Ascending aorta (tissue), 2 donors: ENCODE results near the gene FBXW10. TPM values are rescaled to one million over a fixed set of nuclear protein-coding genes. Genes with fewer than 3 reads are reported as not detected.
"Not testable (repeated sequence)": the region's sequence is repeated elsewhere in the genome, so short reads cannot be mapped to it uniquely, and the experiment has no call there.

ENCODE experiments used
- DNase-seq, 2 donors: peaks; one replicate each; pipeline ENCODE4 v3.0.0-alpha.2; 2019; ENCODE audit warnings: low spot score in 2 of 2
- H3K27ac ChIP-seq, 2 donors: fragments of 200-600 bp; sonication (generic); one replicate each; pipeline ENCODE4 v1.5.1; 2016 to 2017; ENCODE audit warnings: mild to moderate bottlenecking in 1 of 2
- H3K27me3 ChIP-seq: fragments of 200-600 bp; sonication (generic); one replicate; pipeline ENCODE4 v1.5.1; 2017
- H3K36me3 ChIP-seq, 2 donors: fragments of 200-600 bp; sonication (generic); one replicate each; pipeline ENCODE4 v1.5.1; 2016
- H3K4me1 ChIP-seq, 2 donors: fragments of 200-600 bp; sonication (generic); one replicate each; pipeline ENCODE4 v1.5.1; 2016 to 2017; ENCODE audit warnings: mild to moderate bottlenecking in 1 of 2
- H3K4me3 ChIP-seq, 2 donors: fragments of 200-600 bp; sonication (generic); one replicate each; pipeline ENCODE4 v1.5.1; 2016 to 2017; ENCODE audit warnings: mild to moderate bottlenecking in 1 of 2
- H3K9me3 ChIP-seq, 2 donors: fragments of 200-600 bp; sonication (generic); one replicate each; pipeline ENCODE4 v1.5.1; 2016
- intact Hi-C: fragments of 100-400 bp; cut with DNase I; formaldehyde crosslinking; loops from one replicate; pipeline ENCODE4 v1.15.1; 2023
- total RNA-seq: library from RNA; depleted of rRNA; stranded (reverse); fragments of >200 nt; gene quantifications from one replicate; pipeline ENCODE4 v1.1.0, GENCODE V29; 2016

FBXW10 gene
- total RNA-seq, 1 donor from 2014 or later = not detected

DNA sequence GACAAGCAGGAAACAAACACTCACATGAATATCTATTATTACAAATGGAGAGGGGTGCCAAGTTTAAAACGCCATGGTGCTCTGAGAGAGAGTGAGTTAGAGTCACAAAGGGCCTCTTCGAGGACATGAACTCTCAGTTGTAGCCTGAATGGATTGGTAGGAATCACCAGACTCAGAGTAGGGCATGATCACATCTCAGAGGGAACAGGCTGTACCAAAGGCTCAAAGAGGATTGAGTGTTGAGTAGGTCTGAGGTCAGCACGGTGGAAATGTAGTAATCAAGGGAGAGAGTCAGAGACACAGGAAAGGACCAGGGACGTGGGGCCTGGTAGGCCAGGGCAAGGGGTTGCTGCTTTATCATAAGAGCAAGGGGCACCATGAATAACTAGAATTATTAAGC, 10.5 kb upstream of the FBXW10 start:
- H3K27ac ChIP-seq, H3K4me3 ChIP-seq, intact Hi-C loops, H3K27me3 ChIP-seq, H3K9me3 ChIP-seq, H3K4me1 ChIP-seq, DNase-seq, H3K36me3 ChIP-seq: not testable (repeated sequence)

DNA sequence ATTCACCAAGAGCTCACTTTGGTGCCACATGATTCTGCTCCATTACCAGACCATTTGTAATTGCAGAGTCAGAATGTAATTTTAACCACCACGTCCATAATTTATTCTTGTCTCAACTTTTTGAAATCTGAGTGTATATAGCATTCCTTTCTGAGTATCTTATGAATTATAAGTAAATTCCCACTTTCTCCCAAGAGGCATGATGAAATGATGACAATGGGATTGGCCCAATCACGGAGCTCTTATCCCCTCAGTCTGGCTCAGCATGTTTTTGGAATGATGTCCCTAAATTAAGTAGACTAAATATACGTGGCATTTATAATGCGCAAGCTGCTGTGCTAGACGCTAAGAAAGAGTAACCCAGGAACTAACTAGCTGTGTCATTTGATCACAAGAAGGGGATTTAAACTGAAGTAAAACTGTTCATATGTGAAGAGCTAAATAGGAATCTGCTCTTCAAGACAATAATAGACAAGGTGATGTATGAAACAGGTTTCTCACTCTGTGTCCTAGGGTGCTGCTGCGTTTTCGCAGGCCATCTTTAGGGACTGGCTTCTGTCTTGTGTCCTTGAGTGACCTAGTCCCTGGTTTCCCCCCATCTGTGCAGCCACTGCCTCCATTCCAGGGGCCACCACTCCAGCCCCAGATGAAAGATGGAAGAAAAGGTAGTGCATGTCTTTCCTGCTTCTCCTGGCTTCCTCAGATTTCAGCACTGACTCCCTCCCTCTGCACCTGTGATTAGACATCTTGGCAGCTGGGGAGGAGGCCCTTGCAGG, 4.0 kb upstream of the FBXW10 start:
- H3K4me3 ChIP-seq, H3K9me3 ChIP-seq, H3K27ac ChIP-seq, H3K27me3 ChIP-seq, DNase-seq, H3K36me3 ChIP-seq, intact Hi-C loops, H3K4me1 ChIP-seq: not testable (repeated sequence)

DNA sequence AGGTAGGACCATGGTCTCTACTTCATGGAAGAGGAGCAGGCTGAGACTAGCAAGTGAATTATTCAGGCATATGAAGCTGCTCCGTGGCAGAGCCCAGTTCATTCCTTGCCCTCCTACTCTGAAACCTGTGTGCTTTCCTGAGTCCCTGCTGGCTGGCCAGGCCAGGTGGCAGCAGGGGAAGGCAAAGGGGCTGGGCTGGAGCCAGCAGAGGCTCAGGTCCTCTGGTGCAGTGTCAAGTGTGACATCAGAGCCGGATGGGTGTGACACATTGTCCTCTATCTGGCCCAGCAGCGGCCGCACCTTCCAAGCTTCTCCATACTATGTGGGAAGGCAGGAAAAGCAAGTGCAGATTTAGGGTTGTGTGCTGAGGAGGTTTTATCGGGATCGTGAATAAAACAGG, 2.6 kb upstream of the FBXW10 start:
- H3K36me3 ChIP-seq, H3K4me3 ChIP-seq, H3K9me3 ChIP-seq, H3K27me3 ChIP-seq, H3K27ac ChIP-seq, intact Hi-C loops, DNase-seq, H3K4me1 ChIP-seq: not testable (repeated sequence)

DNA sequence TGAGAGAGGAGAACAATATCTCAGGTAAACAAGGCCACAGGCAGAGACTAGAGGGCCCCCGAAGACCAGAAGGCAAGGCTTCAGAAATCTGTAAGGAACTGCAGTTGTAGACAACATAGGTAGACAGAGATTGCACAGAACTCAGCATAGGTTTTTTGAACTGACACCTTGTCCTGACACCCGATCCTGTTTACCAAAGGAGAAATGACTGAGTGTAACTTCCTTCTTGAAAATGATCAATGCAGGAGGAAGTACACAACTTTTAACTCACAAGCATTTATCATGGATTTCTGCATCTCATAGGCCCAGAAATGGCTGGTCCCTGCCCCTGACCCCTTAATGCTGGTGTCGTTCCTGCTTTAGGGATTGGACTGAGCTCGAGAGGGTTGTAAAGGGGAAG, 872 bp downstream of the FBXW10 start:
- H3K27me3 ChIP-seq, H3K36me3 ChIP-seq, intact Hi-C loops, H3K9me3 ChIP-seq, H3K4me3 ChIP-seq, H3K4me1 ChIP-seq, DNase-seq, H3K27ac ChIP-seq: not testable (repeated sequence)

DNA sequence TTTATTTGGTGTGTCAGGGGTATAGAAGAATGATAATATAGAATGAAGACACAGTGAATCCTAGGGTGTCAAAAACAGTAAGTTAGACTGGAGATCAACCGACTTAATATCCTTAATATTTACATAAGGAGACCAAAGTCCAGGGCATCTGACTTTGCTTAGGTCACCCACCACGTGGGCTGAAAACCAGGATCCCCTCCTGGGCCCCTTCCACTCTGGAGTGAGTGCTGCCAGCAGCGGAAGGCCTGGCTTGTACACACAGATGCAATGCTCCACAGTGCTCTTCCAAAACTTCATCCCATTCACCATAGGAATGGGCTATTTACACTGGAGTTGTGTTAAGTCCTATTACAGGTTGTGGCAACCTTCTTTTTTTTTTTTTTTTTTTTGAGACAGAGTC, 2.7 kb downstream of the FBXW10 start:
- H3K27ac ChIP-seq, DNase-seq, intact Hi-C loops, H3K9me3 ChIP-seq, H3K27me3 ChIP-seq, H3K4me1 ChIP-seq, H3K36me3 ChIP-seq, H3K4me3 ChIP-seq: not testable (repeated sequence)

DNA sequence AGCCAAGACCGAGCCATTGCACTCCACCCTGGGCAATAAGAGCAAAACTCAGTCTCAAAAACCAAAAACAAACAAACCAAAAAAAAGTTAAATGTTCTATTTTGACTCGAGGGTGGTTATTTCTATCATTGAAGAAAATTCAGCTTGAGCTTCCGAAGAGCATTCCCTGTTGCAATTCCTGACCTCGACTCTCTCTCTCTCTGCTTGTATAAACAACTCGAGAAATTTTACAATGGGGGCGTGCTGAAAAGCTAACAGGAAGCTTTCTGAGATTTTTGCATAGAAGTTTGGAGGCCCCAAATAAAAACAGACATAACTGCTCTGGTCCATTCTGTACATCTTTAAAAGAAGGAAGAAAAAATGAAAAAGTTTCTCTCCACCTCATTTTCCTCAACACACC, 3.6 kb downstream of the FBXW10 start:
- H3K9me3 ChIP-seq, intact Hi-C loops, H3K4me1 ChIP-seq, DNase-seq, H3K27ac ChIP-seq, H3K27me3 ChIP-seq, H3K4me3 ChIP-seq, H3K36me3 ChIP-seq: not testable (repeated sequence)

DNA sequence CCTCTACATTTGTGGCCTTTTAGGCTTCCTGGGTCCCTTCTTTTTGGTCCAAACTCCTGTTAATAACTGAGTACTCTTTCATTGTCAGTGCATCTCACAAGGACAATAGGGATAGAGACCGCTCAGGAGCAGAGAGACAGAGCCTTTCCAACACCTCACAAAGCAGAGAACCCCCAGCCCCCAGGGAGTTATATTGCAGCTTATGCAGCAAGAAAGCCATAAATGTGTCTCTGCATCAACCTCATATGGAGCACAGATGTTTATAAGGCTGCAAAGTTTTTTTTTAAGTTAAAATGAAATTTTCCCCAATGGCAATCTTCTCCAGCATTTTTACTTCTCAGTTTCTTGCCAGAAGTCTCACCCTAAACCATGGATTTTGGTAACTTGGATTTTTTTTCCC, 6.4 kb downstream of the FBXW10 start:
- H3K4me1 ChIP-seq, intact Hi-C loops: not testable (repeated sequence)

DNA sequence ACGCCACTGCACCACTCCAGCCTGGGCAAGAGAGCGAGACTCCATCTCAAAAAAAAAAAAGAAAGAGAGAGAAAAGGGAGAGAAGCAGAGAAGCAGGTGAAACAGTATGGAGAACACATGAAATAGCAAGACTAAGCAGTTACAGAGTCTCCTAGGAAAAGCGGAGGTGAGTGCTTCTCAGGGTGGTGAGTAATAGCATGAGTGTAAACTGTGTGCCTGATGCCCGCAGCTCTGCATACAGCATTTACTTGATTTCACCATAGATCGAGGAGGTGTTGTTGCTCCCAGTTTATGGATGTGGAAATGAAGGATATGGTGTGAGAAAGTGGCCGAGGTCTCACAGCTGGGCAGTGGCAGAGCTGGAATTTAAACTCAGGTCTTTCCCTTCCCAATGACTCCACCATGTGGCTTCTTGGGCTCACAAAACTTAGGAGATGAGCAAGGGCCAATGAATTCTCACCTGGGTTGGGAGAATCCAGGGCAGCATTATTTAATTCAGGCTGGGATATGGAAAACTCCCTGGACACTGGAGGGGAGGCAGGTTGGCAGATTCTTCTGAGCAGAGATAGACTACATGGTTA, 10.1 kb downstream of the FBXW10 start:
- H3K27ac ChIP-seq, H3K4me3 ChIP-seq, H3K9me3 ChIP-seq, DNase-seq, H3K36me3 ChIP-seq, H3K27me3 ChIP-seq, intact Hi-C loops, H3K4me1 ChIP-seq: not testable (repeated sequence)

More for the DNA sequence above, 6.4 kb downstream of the FBXW10 start:
- not testable (repeated sequence) for DNase-seq, H3K27ac ChIP-seq, H3K4me3 ChIP-seq, H3K27me3 ChIP-seq, H3K36me3 ChIP-seq, H3K9me3 ChIP-seq

DNA sequence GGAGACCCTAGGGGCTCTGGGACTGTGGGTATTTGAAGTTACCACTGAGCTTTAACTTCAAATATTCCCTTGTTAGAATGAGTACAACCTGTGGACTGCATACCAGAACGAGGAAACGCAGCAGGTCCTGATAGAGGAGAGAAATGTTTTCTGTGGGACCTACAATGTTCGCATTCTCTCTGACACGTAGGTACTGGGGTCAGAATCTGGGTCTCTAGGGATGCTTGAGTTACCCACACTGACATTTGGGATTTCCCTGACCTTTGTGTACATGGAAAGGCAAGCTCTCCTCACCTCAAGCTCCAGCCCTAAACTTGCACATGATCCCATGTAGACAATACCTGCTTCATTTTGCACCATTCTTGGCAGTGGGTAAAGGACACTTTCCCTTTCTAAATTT, 12.1 kb downstream of the FBXW10 start:
- H3K9me3 ChIP-seq, H3K36me3 ChIP-seq, H3K27ac ChIP-seq, intact Hi-C loops, H3K4me1 ChIP-seq, H3K4me3 ChIP-seq, DNase-seq, H3K27me3 ChIP-seq: not testable (repeated sequence)

DNA sequence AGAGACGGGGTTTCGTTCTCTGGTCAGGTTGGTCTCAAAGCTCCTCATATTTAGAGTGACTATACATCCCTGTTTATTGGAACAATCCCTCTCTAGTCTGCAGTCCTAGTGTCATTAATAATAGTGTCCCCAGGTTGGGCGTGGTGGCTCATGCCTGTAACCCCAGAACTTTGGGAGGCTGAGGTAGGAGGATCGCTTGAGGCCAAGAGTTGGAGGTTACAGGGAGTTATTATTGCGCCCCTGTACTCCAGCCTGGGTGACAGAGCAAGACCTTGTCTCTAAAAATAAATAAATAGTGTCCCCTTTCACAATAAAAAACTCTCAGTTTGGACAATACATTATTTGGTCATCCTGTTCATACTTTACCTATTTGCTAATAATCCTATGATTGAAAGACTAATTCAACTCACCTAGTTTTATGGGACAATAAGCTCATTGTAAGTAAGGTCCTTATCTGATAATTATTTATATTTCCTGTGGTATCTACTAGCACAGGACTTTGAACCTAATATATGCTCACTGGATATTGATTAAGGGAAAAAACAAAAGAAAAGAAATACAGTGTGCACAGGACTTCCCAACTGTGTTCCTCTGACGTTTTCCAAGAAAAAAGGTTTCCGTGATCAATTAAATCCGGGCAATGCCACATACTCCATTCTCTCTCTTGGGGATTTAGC, 13.7 kb downstream of the FBXW10 start:
- H3K9me3 ChIP-seq, intact Hi-C loops, H3K27ac ChIP-seq, H3K27me3 ChIP-seq, H3K4me3 ChIP-seq, H3K4me1 ChIP-seq, DNase-seq, H3K36me3 ChIP-seq: not testable (repeated sequence)

DNA sequence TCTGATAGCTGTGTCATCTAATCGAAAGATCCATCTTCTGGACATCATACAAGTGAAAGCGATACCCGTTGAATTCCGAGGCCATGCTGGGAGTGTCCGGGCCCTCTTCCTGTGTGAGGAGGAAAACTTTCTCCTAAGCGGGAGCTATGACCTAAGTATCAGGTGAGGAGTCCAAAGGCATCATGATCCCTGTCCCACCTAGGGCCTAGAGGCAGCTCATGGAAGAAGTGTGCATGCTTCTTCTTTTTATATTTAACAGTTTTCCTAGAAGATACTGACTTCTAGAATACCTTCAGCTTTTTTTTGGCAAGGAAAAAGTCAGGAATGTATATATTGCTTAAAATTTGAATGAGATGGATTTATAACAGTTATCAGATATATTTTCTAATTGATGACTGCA, 14.5 kb downstream of the FBXW10 start:
- H3K4me1 ChIP-seq, H3K4me3 ChIP-seq, DNase-seq, H3K27ac ChIP-seq, H3K36me3 ChIP-seq, H3K27me3 ChIP-seq, H3K9me3 ChIP-seq, intact Hi-C loops: not testable (repeated sequence)

DNA sequence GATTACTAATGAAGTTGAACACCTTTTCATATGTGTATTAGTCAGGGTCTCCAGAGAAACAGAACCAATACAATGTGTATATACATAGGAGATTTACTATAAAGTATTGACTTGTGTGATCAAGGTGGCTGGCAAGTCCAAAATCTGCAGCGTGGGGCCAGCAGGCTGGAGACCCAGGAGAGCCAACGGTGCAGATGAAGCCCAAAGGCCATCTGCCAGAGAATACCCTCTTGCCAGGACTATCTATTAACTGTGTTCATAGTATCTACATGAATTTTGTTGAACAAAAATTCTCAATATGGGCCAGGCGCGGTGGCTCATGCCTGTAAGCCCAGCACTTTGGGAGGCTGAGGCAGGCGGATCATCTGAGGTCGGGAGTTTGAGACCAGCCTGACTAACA, 16.4 kb downstream of the FBXW10 start:
- H3K27ac ChIP-seq, H3K27me3 ChIP-seq, DNase-seq, H3K36me3 ChIP-seq, H3K9me3 ChIP-seq, intact Hi-C loops, H3K4me3 ChIP-seq, H3K4me1 ChIP-seq: not testable (repeated sequence)

DNA sequence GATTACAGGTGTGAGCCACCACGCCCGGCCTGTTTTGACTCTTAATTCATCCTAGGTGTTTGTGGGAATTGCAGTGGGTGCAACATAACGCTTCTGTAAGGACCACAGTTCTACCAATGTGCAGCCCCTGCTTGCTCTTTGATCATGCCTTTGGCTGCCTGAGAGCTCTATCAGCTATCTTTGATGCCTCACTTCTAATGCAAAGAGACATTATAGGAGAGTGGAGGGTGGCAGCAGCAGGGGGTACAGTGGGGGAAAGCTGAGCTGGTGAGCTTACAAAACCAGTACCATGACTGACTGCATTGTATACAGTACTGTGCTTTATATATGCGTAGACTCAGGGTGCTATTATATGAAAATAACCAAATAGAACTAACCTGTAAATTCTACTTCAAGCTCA, 26.7 kb downstream of the FBXW10 start:
- H3K9me3 ChIP-seq, H3K27me3 ChIP-seq, H3K4me3 ChIP-seq, DNase-seq, H3K36me3 ChIP-seq, H3K27ac ChIP-seq, intact Hi-C loops, H3K4me1 ChIP-seq: not testable (repeated sequence)

DNA sequence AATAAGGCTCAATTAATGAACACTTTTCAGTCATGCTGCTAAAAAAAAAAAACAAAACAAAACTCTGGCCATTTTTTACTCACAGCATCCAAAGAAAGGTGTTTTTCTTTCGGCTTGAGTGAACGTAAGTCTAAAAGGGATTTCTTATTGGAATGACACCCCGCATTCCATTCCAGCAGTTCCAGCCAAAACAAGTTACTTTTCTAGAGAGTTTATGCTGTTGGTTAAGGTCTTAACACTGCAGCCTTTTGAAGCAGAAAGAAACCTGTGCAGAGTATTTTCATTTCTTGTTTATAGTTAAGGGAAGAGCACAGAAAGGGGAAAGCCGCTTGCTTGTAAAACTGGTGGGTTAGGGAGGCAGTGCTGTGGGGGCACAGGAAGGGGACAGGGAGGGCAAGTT, 27.2 kb downstream of the FBXW10 start:
- H3K4me1 ChIP-seq, intact Hi-C loops, H3K27me3 ChIP-seq, H3K9me3 ChIP-seq, DNase-seq, H3K27ac ChIP-seq, H3K4me3 ChIP-seq, H3K36me3 ChIP-seq: not testable (repeated sequence)
